G401.6 (cell line): ENCODE results near the gene DDX10.

ENCODE experiments used
- FAIRE-seq: peaks from 2 replicates; lab custom pipeline; 2012; peaks lifted over from hg19 to GRCh38; lab: Jason Lieb, UNC

The DDX10 gene

DNA sequence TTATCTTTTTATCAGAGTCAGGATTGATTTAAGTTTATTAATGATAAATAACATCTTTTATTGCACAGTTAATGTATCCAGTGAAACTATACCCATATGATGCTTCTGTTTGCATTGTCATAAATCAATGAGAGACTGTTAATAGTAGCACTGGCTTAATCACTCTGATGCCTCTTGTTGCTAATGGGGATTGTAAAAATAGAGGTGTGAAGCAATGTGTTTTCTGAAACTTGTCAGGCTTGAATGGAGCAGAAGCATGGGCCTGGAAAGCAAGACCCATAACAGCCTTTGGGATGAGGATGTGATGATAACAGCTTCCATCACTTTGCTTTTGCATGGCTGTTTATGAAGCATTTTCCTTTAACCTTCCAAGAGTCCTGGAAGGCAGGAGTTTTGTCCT, 319.7 kb downstream of the DDX10 start:
- no peak for FAIRE-seq

DNA sequence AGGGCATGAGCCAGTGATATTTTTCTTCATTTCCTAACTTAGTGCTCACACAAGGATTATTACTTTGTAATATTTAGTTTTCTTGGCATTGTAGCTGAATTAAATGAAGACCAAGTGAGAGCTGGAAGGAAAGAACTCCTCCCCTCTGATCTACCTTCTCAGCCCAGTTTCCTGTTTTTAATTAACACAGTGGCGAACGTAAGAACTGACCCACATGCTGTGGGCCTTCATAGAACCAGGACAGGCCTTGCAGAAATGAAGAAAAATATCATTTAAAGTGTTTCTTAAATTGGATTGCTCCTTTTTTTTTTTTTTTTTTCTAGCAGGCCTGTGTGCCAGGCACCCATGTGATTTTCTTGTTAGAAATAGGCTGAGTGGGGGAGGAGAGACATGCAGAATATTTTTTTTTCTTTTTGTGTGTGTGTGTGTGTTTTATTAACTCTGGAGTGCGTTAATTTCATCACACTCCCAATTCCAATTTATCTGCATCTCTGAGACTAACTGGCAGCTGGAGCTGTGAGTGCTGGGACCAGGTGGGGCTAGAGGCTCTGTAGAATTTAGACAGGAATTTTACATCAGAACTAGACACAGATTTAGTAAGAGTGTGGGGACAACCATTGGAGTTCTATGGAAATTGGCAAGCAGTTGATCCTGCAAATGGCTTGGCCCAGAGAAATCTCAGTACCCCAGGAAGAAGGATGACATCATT, 320.5 kb downstream of the DDX10 start:
- no peak for FAIRE-seq

DNA sequence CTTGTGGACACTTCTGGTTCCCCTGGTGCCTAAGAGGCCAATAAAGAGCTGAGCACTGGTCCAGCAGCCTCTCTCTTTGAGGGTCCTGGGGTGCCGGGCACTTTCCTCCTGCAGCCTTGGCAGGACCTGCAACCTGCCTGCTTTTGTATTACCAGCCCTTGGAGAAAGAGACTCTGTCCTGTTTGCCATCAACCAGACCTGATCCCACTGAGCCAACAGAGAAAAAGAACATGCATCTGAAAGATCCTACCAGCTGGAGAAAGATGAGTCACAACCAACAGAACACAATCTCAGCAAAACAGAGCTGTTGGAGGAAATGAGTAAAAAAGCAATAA, 321.0 kb downstream of the DDX10 start:
- no peak for FAIRE-seq
